GM12864 (cell line): ENCODE measurements around the gene PKN1.

Source experiments
- DNase-seq: peaks from one replicate; pipeline ENCODE4 v3.0.0-alpha.2; 2011; ENCODE audit warnings: low read depth
- H3K4me3 ChIP-seq: 2 replicates; pipeline ENCODE4 v1.5.1; 2011; ENCODE audit warnings: mild to moderate bottlenecking, low read depth, low read length, control low read depth
- TF ChIP-seq, protein P1 (sequence below): IDR thresholded peaks from 2 replicates; pipeline ENCODE4 v1.5.1; 2011; ENCODE audit warnings: low read depth, mild to moderate bottlenecking, moderate library complexity, low read length, control low read depth, inconsistent platforms; ENCODE audit errors: missing control alignments

Gene PKN1

DNA sequence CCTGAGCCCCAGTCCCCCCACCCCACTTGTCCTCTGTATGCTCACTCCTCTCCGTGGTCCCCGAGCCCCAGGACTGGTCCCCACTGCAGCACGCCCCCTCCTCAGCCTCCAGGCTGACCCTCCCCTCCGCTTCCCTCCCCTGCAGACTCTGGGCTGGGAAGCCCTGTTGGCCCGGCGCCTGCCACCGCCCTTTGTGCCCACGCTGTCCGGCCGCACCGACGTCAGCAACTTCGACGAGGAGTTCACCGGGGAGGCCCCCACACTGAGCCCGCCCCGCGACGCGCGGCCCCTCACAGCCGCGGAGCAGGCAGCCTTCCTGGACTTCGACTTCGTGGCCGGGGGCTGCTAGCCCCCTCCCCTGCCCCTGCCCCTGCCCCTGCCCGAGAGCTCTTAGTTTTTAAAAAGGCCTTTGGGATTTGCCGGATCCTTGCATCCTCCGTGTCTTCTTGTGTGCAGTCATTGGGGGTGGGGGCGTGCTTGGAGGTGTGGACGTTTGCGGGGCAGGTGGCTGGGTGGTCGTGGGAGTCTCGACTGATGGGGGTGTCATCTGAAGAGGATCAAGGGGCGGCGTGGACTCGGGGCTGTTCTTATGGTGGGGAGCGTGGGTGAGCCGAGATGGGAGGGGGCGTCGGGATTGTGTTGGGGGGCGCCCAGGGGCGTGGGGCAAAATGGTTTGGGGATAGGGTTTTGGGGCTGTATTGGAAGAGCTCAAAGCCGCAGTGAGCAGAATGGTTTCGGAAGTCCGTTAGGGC is 38.5 kb downstream of the PKN1 start:
- H3K4me3 ChIP-seq: no peak overlapping the region
- DNase-seq: no peak
- TF ChIP-seq, protein P1, sequence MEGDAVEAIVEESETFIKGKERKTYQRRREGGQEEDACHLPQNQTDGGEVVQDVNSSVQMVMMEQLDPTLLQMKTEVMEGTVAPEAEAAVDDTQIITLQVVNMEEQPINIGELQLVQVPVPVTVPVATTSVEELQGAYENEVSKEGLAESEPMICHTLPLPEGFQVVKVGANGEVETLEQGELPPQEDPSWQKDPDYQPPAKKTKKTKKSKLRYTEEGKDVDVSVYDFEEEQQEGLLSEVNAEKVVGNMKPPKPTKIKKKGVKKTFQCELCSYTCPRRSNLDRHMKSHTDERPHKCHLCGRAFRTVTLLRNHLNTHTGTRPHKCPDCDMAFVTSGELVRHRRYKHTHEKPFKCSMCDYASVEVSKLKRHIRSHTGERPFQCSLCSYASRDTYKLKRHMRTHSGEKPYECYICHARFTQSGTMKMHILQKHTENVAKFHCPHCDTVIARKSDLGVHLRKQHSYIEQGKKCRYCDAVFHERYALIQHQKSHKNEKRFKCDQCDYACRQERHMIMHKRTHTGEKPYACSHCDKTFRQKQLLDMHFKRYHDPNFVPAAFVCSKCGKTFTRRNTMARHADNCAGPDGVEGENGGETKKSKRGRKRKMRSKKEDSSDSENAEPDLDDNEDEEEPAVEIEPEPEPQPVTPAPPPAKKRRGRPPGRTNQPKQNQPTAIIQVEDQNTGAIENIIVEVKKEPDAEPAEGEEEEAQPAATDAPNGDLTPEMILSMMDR: no peak

DNA sequence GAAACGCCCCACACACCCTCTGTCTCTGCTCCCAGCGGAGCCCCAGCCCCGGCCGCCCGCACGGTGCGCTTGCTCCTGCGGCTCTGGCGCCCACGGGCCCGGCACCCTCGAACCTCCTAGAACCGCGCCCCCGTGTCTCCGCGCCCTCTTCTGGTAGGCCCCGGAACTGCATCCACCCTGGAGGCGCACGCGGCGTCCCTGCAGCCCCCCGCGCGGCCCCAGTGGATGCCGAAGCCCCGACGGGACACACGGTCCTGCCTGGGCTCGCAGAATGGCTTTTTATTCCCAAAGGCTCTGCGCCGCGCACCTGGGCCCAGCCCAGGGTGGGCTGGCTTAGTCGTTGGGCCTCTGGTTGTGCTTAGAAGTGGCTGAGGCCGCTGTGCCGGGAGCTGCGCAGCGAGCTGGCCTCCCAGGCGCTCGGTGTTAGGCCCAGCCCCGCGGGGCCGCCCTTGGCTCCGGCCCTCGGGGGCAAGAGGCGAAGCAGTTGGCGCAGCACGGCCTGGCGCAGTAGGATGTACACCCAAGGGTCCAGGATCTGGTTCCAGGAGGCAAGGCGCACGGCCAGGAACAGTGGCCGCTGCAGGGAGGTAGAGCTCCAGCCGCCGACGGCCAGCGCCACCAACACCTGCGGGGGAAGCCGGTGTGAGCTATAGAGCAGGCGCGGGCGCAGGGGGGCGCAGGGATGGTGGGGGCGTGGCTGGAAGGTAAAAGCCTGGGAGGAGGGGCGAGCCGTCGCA is 39.3 kb downstream of the PKN1 start:
- DNase-seq: no peak
- TF ChIP-seq, protein P1: peak; percentile 90
- no peak overlapping the region for H3K4me3 ChIP-seq

DNA sequence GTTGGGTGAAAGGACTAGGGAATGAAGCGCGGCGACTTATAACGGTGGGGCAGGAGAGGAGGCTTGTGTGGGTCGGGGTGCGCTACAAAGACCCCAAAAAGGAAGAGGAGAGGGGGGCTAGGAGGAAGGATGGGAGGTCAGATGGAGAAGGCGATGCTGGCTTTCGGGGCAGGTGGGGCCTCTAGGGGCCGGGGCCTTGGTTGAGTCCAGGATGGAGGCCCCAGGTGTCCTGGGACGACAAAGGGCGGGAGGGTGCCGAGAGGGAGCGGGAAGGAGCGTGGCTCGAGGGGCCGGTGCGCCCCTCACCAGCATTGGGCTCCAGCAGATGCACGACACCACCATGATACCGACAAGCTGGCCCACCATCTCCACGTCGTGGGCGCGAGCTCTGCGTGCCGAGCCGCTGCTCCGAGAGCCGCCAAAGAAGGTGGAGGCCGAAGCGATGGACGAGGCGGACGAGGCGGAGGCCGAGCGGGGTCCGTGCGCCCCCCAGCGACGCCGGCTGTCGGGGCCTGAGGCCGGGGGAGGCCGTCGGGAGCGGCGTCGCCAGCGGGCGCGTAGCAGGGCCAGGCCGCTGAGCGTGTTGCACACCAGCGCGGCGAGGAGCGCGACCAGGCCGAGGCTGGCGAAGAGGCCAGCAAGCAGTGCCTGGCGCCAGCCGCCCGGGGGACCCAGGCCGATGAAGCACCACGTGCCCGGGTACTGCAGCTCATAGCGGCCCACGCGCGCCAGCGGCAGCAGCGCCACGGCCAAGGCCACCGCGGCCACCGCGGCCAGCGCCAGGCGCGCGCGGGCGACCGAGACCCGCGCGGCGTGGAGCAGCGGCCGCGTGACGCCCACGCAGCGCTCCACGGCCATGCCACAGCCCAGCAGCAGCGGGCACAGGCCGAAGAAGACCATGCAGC is 40.2 kb downstream of the PKN1 start:
- TF ChIP-seq, protein P1: peak; percentile 9
- no peak overlapping the region for H3K4me3 ChIP-seq
- no peak for DNase-seq

DNA sequence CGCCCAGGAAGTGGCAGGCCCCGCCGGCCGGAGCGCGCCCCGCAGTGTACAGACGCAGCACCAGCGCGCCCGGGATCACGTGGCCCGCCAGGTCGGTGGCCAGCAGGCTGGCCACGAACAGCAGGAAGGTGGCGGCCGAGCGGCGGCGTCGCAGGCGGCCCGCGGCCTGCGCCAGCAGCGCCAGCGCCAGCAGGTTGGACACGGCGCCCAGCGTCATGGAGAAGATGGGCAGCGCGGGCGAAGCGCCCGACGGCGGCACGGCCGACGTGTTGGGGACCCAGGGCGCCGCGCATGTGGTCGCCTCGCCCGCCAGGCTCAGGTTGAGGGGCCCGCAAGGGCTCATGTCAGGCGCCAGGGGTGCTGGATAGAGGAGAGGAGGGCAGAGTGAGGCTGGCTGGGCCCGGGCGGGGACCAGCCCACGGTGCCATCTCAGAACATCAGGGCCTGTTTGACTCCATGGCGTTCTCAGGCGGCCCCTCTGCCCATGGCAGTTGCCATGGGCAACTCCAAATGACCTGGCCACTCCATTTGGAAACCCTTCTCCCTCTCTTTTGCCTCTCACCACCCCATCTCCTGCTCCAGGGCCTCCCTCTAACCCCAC is 41.0 kb downstream of the PKN1 start:
- no peak for DNase-seq
- H3K4me3 ChIP-seq: no peak overlapping the region
- TF ChIP-seq, protein P1: no peak

DNA sequence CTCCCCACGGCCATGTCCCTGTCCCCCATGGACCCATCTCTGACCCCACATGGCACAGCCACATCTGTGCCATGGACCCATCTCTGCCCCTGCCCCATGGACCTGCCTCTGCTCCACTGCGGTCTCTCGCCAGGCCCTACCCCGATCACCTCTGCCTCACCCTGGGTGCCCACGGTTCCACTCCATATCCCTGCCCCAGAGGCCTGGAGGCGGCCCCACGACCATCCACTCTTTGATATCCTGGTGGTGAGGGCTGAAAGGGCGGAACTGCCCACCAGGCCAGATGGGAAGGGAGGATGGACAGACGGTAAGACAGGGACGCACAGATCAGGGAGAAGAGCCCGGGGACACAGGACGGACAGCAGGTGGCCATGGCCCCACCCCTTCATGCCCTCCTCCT is 41.7 kb downstream of the PKN1 start:
- H3K4me3 ChIP-seq: no peak overlapping the region
- TF ChIP-seq, protein P1: no peak
- no peak for DNase-seq

DNA sequence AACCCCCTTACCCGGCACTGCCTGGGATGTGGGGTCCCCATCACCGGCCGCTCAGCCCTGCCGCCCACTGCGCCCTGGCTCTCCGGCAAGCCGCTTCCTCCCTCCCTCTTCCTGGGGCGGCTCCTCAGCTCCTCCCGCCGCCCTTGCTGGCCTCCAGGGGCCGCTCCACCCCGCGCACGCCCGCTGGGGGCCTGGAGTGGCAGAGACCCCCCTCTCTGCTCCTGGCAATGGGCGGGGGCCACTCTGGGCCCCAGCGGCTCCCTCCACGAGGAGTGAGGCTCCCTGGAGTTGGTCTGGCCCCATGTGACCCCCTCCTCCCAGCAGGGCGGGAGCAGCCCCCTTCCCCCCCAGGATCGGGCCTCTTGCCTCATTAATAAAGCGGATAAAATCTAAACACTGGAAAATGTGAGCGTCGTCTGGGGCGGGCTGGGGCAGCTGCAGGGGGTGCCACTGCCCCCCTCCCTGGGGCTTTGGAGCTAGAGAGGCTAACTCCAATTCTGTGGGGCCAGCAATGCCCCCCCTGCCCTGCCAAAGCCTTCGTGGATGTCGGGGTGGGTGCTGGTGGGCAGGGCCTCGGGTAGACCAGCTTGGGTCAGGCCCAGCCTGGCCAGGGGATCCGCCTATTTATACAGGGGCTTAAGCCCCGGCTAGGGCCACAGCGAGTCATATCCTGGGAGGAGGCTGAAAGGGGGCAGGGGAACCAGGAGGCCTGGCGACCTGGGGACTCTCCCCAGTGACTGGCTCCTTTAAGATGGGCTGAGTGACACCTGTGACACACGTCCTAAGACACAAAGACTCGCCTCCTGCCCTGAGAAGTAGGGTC is 42.4 kb downstream of the PKN1 start, which contains the start of gene PTGER1:
PTGER1 (minus strand) TSS at position 104 of the 823 bp plus-strand sequence. CDS start 1,034 bp downstream, outside the sequence.
- no peak within 1 kb of the TSS for H3K4me3 ChIP-seq
- TF ChIP-seq, protein P1: peak; percentile 23
- DNase-seq: no peak
